Measurements from ENCODE around the gene KIF2A.

KIF2A gene

DNA sequence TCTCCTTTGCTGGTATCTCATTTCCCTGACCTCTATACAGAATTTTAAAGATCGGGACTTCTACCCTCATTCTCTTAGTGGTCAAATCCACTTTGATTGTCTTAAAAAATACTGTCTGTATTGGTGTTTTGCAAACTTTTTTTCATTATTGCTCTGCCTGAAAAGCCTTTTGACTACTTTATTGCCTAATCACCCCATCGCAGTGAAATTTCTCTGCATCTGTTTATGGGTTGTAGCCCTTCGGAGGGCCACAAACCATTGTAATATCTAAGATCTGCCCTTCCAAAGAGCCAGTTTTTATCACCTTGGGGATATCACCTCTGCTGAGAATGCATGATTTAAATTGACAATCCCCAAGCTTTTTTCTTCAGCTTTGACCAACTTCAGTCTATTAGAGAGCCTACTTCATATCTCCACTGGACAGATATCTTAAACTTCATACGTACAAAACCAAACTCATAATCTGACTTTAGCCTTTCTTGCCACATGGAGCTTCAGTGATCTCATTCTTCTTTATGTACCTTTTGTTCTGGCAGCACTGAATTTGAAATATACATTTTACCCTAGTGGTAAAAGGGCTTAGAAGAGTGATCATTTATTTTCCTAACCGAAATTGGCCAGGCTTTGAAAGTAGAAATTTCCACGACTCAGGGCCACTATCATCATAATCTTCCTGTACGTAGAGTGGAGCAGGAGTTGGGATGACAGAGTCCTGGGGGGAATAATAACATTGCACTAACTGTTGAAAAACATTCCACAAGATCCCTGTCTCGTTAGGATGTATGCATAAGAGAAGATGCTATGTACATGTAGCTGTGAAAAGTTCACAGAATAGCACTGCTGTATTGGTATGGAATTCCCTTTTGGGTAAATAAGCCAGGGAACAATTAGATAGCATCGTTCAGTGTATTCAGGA, 21.4 kb downstream of the KIF2A start:
- no peak for DNase-seq (ENCODE audit: low read depth in 2 of 2, low spot score in 1 of 2)

DNA sequence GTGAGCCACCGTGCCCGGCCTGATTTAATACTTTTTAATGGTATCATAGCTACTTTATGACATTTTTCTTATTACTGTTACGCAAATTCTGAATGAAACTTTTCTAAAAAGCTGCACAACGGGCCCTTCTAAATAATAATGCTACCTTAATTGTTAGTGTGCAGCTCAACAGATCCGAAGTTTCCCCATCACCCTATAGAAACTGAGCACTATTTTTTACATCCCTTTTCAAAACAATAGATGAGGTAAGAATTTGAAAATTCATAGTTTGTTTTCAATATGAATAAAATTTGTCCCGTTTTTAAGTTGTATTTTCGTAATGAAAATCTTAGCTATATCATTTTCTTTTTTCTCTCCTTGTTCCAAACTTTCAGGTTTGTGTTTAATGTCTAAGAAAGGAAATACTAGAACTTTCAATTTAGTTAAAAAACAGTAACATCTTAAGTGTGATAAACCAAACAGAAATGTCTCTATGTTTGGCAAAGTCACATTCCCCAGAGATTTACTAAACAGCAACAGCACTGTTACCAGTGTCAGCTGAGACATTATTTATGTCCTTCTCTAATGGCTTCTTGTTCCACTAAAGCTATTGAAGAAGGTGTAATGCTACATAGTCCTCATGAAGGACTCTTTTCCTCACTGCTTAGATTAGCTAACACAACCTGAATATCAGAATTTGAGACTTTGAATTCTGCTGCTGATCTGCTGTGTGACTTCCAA, 22.9 kb downstream of the KIF2A start:
- DNase-seq (ENCODE audit: low read depth in 2 of 2, low spot score in 1 of 2) = no peak

DNA sequence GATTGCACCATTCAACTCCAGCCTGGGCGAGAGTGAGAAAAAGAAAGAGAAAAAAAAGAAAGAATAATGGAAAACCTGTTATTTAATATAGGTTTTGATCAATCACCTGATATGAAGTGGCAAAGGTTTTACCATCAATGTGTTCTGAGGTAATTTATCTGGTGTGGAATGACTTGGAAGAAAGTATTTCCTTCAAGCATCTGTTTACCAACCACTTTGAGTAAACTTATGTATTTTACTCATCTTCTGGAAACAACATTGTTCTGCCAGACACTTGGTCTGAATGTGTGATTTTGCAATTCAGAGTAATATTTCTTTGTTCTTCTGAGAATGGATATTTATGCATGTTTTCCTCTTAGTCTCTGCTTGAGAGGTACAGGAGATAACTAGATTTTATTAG, 24.3 kb downstream of the KIF2A start:
- no peak for DNase-seq (ENCODE audit: low read depth in 2 of 2, low spot score in 1 of 2)

DNA sequence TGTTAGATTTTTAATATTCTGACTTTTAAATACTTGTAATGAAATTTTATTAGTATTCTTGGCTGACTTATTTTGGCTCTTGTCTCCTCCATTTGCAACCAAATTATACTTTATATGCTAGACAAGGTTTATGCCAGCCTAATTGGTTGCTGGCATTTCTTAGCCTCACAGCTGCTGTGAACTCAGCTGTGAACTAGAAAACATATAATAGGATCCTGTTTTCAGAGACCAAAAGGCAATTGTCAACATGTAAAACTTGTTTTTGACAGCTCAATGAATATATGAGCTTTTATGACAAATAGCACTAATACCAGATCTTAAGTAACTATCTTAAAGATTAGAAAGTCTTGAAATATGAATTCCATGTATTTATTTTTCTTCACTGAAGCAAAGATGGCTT, 25.9 kb downstream of the KIF2A start:
- no peak for DNase-seq (ENCODE audit: low read depth in 2 of 2, low spot score in 1 of 2)

DNA sequence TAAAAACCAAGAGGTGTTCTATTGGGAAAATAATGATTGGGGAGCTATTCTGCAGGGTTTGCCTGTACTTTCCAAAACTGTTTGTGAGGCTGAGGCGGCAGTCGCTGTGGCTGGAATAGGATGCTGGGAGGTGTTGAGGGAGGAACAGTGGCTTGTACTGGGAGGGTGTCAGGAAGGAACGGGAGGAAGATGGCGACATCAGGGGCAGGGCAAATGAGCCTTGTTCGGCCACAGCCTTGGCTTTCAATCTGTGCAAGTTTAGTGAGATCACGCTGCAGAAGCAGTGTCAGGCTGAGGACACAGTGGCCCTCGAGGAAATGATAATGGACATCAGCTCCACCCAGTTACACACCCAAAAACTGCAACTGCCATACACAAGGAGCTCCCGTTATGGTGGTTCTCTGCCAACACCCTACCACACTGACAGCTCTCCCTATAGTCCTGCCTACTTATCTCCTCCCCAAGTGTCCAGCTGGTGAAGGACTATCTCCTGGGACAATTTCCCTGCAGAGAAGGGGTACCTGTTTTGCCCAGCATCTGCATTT, 27.3 kb downstream of the KIF2A start:
- no peak for DNase-seq (ENCODE audit: low read depth in 2 of 2, low spot score in 1 of 2)

DNA sequence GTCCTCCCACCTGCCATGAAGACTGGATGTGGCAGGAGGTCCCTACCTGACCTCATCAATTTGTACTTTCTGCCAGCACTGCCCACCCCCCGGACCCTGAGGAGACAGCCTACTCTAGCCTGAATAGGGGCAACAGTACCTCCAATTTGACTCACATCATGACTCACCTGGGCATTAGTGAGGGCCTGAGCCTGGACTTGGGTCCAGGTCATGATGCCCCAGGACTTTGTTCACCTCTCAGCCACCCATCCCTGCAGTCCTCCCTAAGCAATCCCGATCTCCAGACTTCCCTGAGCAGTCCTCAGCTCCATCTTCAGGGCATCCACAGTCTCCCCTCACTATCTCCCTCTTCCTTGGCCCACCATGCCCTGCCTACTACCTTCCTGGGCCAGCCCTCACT, 28.1 kb downstream of the KIF2A start:
- DNase-seq (ENCODE audit: low read depth in 2 of 2, low spot score in 1 of 2) = no peak

DNA sequence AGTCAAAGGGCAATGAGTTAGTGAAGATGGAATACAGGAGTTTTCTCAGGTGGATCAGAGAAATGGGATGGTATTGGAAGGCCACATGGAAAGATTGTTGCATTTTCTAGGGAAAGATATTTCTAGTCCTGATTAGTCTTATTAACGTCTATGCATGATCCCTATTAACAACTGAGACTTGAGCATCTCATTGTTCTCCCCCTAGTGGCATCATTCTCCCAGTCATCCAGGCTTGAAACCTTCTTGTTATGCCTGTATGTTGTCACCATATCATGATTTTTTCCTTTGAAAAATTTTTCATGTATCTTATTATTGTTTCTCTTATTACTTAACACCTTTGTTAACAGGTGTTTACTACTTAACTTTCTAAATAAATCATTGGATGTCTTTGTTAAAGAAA, 34.4 kb downstream of the KIF2A start:
- DNase-seq (ENCODE audit: low read depth in 2 of 2, low spot score in 1 of 2) = no peak

DNA sequence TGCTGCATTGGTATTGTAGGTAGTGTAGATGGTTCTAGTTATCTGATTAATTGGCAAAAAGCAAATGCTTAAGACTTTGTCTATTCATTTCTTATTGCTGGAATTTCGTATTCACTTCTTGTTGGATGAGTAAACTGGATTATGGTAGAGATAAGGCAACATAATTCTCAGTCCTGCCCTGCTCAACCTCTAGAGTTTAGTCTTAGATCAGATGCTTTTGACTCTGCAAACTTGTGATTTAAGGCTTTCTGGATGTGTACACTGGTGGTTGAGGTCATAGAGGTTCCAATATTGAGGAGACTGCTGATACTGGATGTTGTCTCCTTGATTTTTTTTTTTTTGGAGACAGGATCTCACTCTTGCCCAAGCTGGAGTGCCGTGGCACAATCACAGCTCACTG, 35.0 kb downstream of the KIF2A start:
- DNase-seq (ENCODE audit: low read depth in 2 of 2, low spot score in 1 of 2) = no peak

DNA sequence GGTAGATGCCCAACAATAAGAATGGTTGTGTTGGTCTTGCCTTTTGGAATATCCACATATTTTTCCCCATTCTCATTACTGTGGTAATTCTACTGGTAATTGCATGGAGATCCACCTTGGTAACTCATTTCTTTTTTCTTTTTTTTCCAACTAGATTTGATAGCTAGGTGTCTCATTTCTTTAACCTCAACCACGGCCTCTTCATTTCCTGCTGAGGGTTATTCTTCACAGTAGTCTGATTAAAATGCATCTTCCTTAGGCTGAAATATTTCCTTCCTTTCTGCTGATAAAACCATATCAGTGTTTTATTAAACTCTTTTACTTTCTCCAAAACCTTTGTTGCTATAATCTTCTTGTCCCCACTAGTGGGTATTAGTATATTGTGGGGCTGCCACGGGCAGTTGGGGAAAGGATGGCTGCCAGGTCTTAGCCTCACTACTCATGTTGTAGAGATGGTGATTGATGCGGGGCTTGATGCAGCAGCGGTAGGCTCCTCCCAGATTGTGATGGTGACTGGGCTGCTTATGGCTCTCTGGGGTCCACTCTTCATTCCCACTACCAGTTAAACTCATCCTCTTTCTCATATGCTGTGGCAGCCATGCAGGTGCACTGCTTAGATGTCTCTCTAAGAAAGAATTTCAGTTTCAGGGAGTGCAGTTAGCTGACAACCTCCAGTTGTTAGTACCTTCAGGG, 35.9 kb downstream of the KIF2A start:
- DNase-seq (ENCODE audit: low read depth in 2 of 2, low spot score in 1 of 2) = no peak

DNA sequence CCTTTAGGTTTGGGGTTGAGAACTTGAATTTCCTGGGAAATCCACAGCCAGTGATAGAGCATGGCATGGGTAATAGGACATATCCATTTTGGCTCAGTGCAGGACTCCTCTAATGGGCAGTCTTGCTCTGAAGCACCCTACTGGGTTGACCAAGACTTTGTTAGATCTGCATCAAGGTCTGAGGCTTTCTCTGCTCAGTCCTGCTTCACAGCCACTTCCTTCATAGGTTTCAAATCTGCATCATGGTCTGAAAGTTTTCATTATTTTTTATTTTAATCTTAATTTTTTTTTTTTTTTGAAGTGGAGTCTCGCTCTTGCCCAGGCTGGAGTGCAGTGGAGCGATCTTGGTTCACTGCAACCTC, 36.5 kb downstream of the KIF2A start:
- no peak for DNase-seq (ENCODE audit: low read depth in 2 of 2, low spot score in 1 of 2)

DNA sequence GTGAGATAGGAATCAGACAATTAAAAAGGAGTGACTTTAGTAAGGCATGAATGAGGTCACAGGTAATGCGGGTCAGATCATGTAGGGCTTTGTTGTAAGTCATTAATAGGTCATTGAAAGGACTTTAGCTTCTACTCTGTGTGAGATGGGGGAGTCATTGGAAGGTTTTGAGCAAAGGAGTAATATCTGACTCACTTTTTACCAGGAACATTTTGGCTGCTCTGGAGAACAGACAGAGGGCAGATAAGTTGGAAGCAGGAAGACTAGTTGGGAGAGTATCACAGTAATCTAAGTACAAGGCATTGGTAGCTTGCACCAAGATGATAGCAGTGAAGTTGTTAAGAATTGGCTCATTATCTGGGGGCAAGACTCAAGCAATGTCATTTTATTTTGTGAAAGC, 37.4 kb downstream of the KIF2A start:
- DNase-seq (ENCODE audit: low read depth in 2 of 2, low spot score in 1 of 2) = no peak

DNA sequence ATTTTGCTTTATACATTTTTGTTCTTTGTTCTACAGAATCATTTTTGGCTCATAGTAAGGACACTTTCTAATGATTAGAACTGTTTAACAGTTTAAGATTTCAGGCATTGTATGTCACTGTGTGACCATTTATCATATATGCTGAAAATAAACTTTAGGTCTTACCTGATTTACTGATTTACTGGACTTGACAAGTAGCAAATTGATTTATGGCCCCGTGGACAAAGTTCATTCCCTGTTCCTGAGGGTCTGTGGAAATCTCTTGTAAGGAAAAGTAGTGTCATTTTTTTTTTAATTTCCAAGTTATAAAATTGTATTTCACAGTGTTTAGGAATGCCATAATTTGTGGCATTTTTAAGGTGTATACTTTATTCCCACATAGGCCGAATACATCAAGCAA, 40.7 kb downstream of the KIF2A start:
- DNase-seq (ENCODE audit: low read depth in 2 of 2, low spot score in 1 of 2) = no peak

DNA sequence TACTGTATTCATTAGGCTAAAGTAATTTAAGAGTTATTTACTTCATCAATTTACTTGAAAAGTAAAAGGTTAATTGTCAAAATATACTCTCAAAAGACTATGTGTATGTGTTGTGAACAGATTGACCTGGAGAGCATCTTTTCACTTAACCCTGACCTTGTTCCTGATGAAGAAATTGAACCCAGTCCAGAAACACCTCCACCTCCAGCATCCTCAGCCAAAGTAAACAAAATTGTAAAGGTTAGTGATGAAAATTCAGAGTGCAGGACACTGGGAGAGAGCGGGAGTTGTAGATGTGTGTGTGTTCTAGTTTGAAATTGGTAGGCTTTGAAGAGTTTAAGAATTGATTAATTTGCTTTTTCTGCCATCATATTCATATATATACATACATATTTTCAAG, 41.9 kb downstream of the KIF2A start:
- no peak for DNase-seq (ENCODE audit: low read depth in 2 of 2, low spot score in 1 of 2)

DNA sequence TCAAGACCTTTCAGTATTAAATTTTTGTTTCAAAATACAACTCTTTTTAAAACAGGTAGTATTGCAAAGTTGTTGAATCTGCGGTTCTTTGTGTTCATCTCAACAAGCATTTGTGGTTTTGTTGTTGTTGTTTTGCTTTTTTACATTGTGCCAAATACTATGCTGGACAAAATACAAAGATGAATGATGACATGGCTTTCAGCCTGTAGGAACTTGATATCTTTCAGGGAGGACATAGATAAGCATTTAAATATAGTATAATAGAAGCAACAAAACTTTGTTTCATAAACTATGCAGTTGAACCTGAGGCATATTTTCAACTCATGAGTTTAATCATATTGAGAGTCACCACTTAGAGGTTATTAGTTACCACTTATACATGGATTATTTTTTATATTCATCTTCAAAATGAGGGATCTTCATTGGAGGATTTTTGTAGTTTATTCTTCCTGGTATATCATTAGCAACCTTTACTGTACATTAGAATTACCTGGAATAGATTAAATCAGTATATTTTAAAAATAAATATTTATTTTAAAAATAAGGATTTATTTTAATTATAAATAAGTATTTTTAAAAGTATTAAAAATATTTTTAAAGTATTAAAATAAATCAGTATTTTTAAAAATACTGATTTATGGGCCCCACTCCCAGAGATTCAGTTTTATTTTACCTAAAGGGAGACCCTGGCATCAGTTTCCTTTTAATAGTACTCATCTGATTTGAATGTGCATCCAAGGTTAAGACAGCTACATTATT, 42.9 kb downstream of the KIF2A start:
- no peak for DNase-seq (ENCODE audit: low read depth in 2 of 2, low spot score in 1 of 2)

DNA sequence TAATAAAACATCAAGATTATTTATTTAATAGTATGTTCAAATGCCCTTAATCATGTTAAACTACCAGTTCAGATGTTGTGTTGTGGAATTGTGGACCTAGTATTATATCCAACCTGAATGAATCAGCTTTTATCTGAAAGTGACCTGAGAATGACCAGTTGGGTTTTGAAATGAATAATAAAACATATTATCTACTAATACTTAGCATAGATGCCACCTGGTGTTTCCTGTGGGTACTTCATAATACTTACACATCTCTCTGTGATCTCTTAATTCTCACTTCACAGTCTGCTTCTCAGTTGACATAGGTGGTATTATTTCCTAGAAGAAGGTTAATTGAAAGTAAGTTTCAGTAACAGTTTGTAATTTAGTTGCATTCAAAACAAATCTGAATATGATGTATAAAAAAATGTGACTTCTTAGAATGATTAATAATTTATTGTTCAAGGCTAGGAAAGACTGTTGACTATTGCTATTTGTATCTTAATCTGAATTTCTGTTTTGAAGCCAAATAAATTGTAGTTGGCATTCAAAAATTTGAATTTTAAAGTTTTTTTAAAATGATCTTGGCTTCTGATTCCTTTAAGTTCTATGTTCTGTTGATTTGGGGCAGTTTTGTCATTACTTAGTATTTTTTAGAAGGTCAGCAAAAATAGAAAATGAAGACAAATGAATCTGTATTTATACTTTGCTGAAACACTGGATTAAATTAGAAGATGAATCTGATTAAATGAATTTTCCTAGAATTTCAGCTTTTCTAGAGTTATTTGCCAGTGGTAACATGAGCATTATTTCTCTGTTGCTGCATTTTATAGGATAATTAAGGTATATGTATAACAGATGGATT, 48.2 kb downstream of the KIF2A start:
- no peak for DNase-seq (ENCODE audit: low read depth in 2 of 2, low spot score in 1 of 2)

DNA sequence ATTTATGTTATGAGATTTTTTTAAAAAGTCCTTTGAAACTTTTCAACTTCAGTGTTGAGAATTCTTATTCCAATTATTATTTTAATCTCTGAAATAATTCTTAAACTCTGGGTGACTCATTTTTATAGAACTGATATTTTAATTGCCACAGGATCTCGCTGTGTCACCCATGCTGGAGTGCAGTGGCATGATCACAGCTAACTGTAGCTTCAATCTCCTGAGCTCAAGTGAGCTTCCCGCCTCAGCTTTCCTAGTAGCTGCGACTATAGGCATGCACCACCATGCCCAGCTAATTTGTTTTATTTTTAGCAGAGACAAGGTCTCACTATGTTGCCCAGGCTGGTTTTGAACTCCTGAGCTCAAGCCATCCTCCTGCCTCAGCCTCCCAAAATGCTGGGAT, 56.7 kb downstream of the KIF2A start:
- no peak for DNase-seq (ENCODE audit: low read depth in 2 of 2, low spot score in 1 of 2)

DNA sequence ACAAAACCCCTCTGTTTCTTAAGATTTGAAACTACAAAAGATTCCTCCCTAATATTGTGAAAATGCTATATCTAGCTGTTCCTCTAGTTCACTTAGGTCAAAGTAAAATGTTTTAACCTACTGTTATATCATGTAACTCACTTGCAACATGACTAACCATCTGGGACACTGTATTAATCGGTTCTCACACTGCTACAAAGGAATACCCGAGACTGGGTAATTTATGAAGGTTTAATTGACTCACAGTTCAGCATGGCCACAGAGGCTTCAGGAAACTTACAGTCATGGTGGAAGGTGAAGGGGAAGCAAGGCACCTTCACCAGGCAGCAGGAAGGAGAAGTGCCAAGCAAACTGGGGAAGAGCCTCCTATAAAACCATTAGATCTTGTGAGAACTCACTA, 63.0 kb downstream of the KIF2A start:
- DNase-seq (ENCODE audit: low read depth in 2 of 2, low spot score in 1 of 2) = no peak

DNA sequence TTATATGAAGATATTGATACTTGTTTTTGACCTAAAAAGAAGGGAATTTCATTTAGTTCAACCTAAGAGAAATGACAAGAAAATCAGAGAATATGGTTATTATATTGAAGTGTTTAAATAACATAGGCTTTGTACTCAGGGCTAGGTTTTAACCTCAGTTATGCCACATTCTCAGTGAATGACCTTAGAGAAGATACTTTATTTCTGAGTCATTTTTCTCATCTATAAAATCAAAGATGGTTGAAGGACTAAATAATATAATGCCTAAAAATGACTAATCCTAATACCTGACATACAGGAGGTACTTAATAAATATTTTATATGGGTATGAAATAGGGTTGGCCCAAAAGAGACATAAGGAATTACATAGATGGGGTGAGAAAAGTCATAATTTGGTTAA, 65.4 kb downstream of the KIF2A start:
- DNase-seq (ENCODE audit: low read depth in 2 of 2, low spot score in 1 of 2) = no peak

DNA sequence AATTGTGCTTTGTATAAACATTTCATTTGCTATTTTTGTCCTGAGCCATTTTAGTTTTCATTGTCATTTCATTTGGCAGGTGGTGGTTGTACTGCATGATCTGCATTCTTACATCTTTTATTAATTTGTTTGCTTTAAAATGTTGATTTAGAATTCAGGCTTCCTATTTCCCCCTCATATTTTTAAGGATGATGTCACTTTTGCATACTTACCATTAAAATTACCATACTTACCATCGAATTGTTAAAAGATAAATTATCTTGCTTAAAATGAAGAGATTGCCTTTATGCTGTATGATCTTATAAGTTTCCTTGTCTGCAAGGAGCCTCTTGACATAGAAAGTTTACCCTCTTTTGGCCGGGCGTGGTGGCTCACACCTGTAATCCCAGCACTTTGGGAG, 66.6 kb downstream of the KIF2A start:
- DNase-seq (ENCODE audit: low read depth in 2 of 2, low spot score in 1 of 2) = no peak

DNA sequence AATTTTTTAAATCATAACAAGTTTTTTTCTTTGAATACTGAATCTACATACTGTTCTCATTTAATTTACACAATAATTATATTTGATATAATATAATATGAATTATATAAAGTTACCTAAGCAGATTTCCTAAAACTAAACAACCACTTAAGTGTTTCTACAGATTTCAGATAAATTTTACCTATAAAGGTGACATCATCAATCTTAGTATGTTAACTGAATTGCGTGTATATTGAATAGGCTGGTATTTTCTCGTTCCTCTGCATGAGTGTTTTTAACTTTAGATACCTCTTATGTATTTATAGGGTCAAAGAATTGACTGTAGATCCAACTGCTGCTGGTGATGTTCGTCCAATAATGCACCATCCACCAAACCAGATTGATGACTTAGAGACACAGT, 67.4 kb downstream of the KIF2A start:
- no peak for DNase-seq (ENCODE audit: low read depth in 2 of 2, low spot score in 1 of 2)

Data from stimulated activated CD8-positive, alpha-beta memory T cell treated with anti-CD3 and anti-CD28 coated beads, Interleukin-4, amount 100 ng/mL, for 1 hour (primary cell).